MM.1S (cell line): Measurements from ENCODE around the gene HSPB8.

Experiments used
- DNase-seq: peaks from one replicate; pipeline ENCODE4 v3.0.0-alpha.2; 2015
- H2AFZ ChIP-seq: fragments of 300-600 bp; sonication (generic); 2 replicates; pipeline ENCODE4 v1.6.0; 2016; ENCODE audit warnings: antibody characterized with exemption, low read length
- H3F3A ChIP-seq: fragments of 300-600 bp; sonication (generic); 2 replicates; pipeline ENCODE4 v1.6.1; 2016; ENCODE audit warnings: mild to moderate bottlenecking, antibody characterized with exemption, low read length, moderate library complexity, mixed read lengths; ENCODE audit not compliant: insufficient read depth
- H3K27ac ChIP-seq: fragments of 300-600 bp; sonication (generic); 2 replicates; pipeline ENCODE4 v1.5.1; 2016; ENCODE audit warnings: mild to moderate bottlenecking, low read length
- H3K27me3 ChIP-seq: fragments of 300-600 bp; sonication (generic); replicated peaks from 2 replicates; pipeline ENCODE4 v1.6.0; 2016; ENCODE audit warnings: low read length; ENCODE audit not compliant: insufficient read depth
- H3K36me3 ChIP-seq: fragments of 300-600 bp; sonication (generic); replicated peaks from 2 replicates; pipeline ENCODE4 v1.6.1; 2016; ENCODE audit warnings: mild to moderate bottlenecking, low read length, mixed read lengths; ENCODE audit not compliant: insufficient read depth
- H3K4me1 ChIP-seq: fragments of 300-600 bp; sonication (generic); 2 replicates; pipeline ENCODE4 v1.6.1; 2016; ENCODE audit warnings: low read length, mixed read lengths
- H3K4me2 ChIP-seq: fragments of 300-600 bp; sonication (generic); 2 replicates; pipeline ENCODE4 v1.6.0; 2016; ENCODE audit warnings: low read depth, low read length
- H3K4me3 ChIP-seq: fragments of 300-600 bp; sonication (generic); 2 replicates; pipeline ENCODE4 v1.5.1; 2016; ENCODE audit warnings: low read length, mixed read lengths
- H3K79me2 ChIP-seq: fragments of 300-600 bp; sonication (generic); 2 replicates; pipeline ENCODE4 v1.6.1; 2016; ENCODE audit warnings: mixed run types, low read length, mixed read lengths
- H3K9ac ChIP-seq: fragments of 300-600 bp; sonication (generic); 2 replicates; pipeline ENCODE4 v1.6.1; 2016; ENCODE audit warnings: low read length, mixed read lengths
- H3K9me2 ChIP-seq: fragments of 300-600 bp; sonication (generic); replicated peaks from 2 replicates; pipeline ENCODE4 v1.6.1; 2016; ENCODE audit warnings: mild to moderate bottlenecking, low read length, mixed read lengths; ENCODE audit not compliant: insufficient read depth
- H3K9me3 ChIP-seq: fragments of 300-600 bp; sonication (generic); replicated peaks from 2 replicates; pipeline ENCODE4 v1.6.1; 2016; ENCODE audit warnings: mild to moderate bottlenecking, low read length, mixed read lengths; ENCODE audit not compliant: insufficient read depth
- H4K20me1 ChIP-seq: fragments of 300-600 bp; sonication (generic); 2 replicates; pipeline ENCODE4 v1.6.1; 2016; ENCODE audit warnings: mild to moderate bottlenecking, low read length, moderate library complexity, mixed read lengths; ENCODE audit not compliant: insufficient read depth
- EZH2 ChIP-seq: fragments of 300-600 bp; sonication (generic); optimal IDR thresholded peaks from 2 replicates; pipeline ENCODE3; 2017; ENCODE audit warnings: low read depth, mild to moderate bottlenecking, antibody characterized with exemption, low read length, mixed read lengths
- EZH2phosphoT487 ChIP-seq: fragments of 300-600 bp; sonication (generic); IDR thresholded peaks from 2 replicates; pipeline ENCODE4 v1.6.1; 2018; ENCODE audit warnings: antibody characterized with exemption, low read length
- TF ChIP-seq, protein P1 (sequence below): fragments of 300-600 bp; sonication (generic); IDR thresholded peaks from 2 replicates; pipeline ENCODE4 v1.5.1; 2016; ENCODE audit warnings: antibody characterized with exemption, low read length, mixed read lengths

HSPB8 gene

DNA sequence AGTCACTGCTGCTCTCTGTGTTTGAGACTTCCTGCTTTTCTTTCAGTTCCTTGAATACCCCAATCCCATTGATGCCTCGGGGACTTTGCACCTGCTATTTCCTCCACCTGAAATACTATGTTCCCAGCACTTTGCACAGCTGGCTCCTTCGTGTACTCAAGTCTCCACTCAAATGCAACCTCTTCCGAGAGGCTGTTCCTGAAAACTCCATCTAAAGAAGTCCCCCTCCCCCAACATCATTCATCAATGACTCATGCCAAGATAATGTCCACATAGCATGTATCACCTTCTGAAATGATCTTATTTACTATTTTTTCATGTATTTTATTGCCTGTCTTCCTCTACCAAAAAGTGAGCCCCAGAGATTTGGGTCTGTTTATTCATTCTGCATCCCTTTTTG is 48.6 kb downstream of the HSPB8 start:
- H2AFZ ChIP-seq: no peak overlapping the region
- DNase-seq: no peak
- no peak overlapping the region for H3K4me3 ChIP-seq
- no peak overlapping the region for H3K4me2 ChIP-seq
- H3K27me3 ChIP-seq: no peaks in the 10 kb centered on the region
- TF ChIP-seq, protein P1, sequence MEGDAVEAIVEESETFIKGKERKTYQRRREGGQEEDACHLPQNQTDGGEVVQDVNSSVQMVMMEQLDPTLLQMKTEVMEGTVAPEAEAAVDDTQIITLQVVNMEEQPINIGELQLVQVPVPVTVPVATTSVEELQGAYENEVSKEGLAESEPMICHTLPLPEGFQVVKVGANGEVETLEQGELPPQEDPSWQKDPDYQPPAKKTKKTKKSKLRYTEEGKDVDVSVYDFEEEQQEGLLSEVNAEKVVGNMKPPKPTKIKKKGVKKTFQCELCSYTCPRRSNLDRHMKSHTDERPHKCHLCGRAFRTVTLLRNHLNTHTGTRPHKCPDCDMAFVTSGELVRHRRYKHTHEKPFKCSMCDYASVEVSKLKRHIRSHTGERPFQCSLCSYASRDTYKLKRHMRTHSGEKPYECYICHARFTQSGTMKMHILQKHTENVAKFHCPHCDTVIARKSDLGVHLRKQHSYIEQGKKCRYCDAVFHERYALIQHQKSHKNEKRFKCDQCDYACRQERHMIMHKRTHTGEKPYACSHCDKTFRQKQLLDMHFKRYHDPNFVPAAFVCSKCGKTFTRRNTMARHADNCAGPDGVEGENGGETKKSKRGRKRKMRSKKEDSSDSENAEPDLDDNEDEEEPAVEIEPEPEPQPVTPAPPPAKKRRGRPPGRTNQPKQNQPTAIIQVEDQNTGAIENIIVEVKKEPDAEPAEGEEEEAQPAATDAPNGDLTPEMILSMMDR: no peak
- TF ChIP-seq EZH2phosphoT487 (no peak), EZH2 (no peak)
- H3K9me2 ChIP-seq: no peaks in the 10 kb centered on the region
- no peaks in the 10 kb centered on the region for H3K9me3 ChIP-seq
- H3K79me2 ChIP-seq: no peaks in the 10 kb centered on the region
- H3K4me1 ChIP-seq: no peaks in the 10 kb centered on the region
- H3K27ac ChIP-seq: no peak overlapping the region
- no peak overlapping the region for H3K9ac ChIP-seq
- no peaks in the 10 kb centered on the region for H3K36me3 ChIP-seq
- H3F3A ChIP-seq: no peaks in the 10 kb centered on the region
- no peaks in the 10 kb centered on the region for H4K20me1 ChIP-seq

- DNase-seq: no peak
Measured at GRCh38 chr12:119229205-119229604, 50.5 kb downstream of the HSPB8 start.

DNA sequence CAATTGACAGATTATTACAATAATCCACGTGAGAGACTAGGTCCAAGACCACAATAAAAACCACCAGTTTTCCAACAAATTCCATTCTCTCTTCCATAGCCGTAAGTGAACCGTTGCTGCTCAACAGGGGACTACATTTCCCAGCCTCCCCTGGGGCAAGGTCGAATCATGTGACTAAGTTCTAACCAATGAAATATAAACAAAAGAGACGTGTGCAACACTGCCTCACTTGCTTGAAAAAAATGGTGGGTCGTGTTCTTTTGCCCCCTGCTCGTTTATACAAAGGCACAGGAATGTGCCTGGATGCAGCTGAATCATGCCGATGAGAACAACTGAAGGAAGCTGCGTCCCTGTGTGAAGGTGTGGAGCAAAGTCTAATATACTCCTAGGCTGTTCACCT is 51.1 kb downstream of the HSPB8 start:
- Histone ChIP-seq H3K9ac (no peak overlapping the region), H4K20me1 (no peaks in the 10 kb centered on the region), H3K27me3 (no peaks in the 10 kb centered on the region), H3K4me2 (no peak overlapping the region), H2AFZ (no peak overlapping the region), H3K79me2 (no peaks in the 10 kb centered on the region), H3K36me3 (no peaks in the 10 kb centered on the region), H3F3A (no peaks in the 10 kb centered on the region), H3K4me1 (no peaks in the 10 kb centered on the region), H3K9me2 (no peaks in the 10 kb centered on the region), H3K27ac (no peak overlapping the region), H3K4me3 (no peak overlapping the region), H3K9me3 (no peaks in the 10 kb centered on the region)
- DNase-seq: no peak
- TF ChIP-seq EZH2 (no peak), EZH2phosphoT487 (no peak)
- TF ChIP-seq, protein P1: no peak

More at GRCh38 chr12:119229205-119229604, 50.5 kb downstream of the HSPB8 start:
- no peak overlapping the region for H3K4me3 ChIP-seq
- H3F3A ChIP-seq: no peaks in the 10 kb centered on the region
- H3K27ac ChIP-seq: no peak overlapping the region
- H3K36me3 ChIP-seq: no peaks in the 10 kb centered on the region
- no peaks in the 10 kb centered on the region for H3K4me1 ChIP-seq
- no peaks in the 10 kb centered on the region for H3K27me3 ChIP-seq
- no peak overlapping the region for H2AFZ ChIP-seq
- no peaks in the 10 kb centered on the region for H3K9me3 ChIP-seq
- H3K9ac ChIP-seq: no peak overlapping the region
- H4K20me1 ChIP-seq: no peaks in the 10 kb centered on the region
- H3K4me2 ChIP-seq: no peak overlapping the region
- no peaks in the 10 kb centered on the region for H3K9me2 ChIP-seq
- TF ChIP-seq, protein P1: no peak
- TF ChIP-seq EZH2 (no peak), EZH2phosphoT487 (no peak)
- no peaks in the 10 kb centered on the region for H3K79me2 ChIP-seq
